ENCODE data around the gene LIPC. TPM values are rescaled to one million over a fixed set of nuclear protein-coding genes. Genes with fewer than 3 reads are reported as not detected.
A peak's percentile ranks its signal among the peaks of the same experiment; 100 is the strongest.

Gene LIPC
- total RNA-seq, 1 experiment from 2014 or later: not detected

GRCh38 chr15:58505581-58505980 is 73.8 kb downstream of the LIPC start:
- ChIA-PET CTCF (no interaction called here), RAD21 (ENCODE audit: low non-redundant PET in 1 of 2, low total read pairs in 2 of 2, uncharacterized antibody in 2 of 2, unreplicated experiment in 2 of 2) (no interaction called here), POLR2A (no interaction called here)
- H2AFZ ChIP-seq (ENCODE audit: low read depth, low read length, poor library complexity, severe bottlenecking): no peak overlapping the region
- H3K27ac ChIP-seq (ENCODE audit: low read depth, low read length): no peak overlapping the region
- no TSS peak for BruUV-seq (replicated peaks)
- peak; percentile 30; the same call in 1 of the 2 replicates for ATAC-seq
- no peaks in the 10 kb centered on the region for H4K20me1 ChIP-seq (ENCODE audit: insufficient read depth)
- H3K4me1 ChIP-seq (ENCODE audit: control insufficient read depth in 1 of 2, insufficient read depth in 2 of 2, low read length in 2 of 2): peaks cover 2 to 18% of the 10 kb centered on the region in 2 experiments; a peak in 2 of 4 replicates
- no peaks in the 10 kb centered on the region for H3K36me3 ChIP-seq (ENCODE audit: control insufficient read depth in 1 of 2, insufficient read depth in 2 of 2, low read length in 2 of 2)
- H3K9me2 ChIP-seq (ENCODE audit: insufficient read depth): no peaks in the 10 kb centered on the region
- no peak overlapping the region for H3K9ac ChIP-seq (ENCODE audit: low read length)
- no peak for DNase-seq (ENCODE audit: low read depth, low spot score)
- H3K4me3 ChIP-seq (replicated peaks in 1 of 2; ENCODE audit: low read depth in 1 of 2, low read length in 2 of 2): no peak overlapping the region
- TF ChIP-seq TCF7L2 (IDR thresholded peaks at IDR 0.05; ENCODE audit: borderline replicate concordance, extremely low read depth, insufficient read depth, insufficient read length) (no peak), SRF (IDR thresholded peaks at IDR 0.05; ENCODE audit: low read depth) (no peak), ELF1 (IDR thresholded peaks at IDR 0.05; ENCODE audit: borderline replicate concordance, low read depth) (no peak), FOSL1 (IDR thresholded peaks at IDR 0.05; ENCODE audit: low read depth) (no peak), SIN3A (IDR thresholded peaks at IDR 0.05; ENCODE audit: low read depth) (no peak), CBX3 (IDR thresholded peaks at IDR 0.05; ENCODE audit: low read depth) (no peak)
- H3K9me3 ChIP-seq (ENCODE audit: control insufficient read depth in 1 of 2, insufficient read depth in 1 of 2, low read depth in 1 of 2, low read length in 2 of 2): no peaks in the 10 kb centered on the region
- no peaks in the 10 kb centered on the region for H3K79me2 ChIP-seq (ENCODE audit: insufficient read depth, low read length)
- intact Hi-C loops (cut with micrococcal nuclease): no loop called here
- H3K4me2 ChIP-seq (ENCODE audit: low read length): peak overlapping the region; percentile 43
- no peaks in the 10 kb centered on the region for H3K27me3 ChIP-seq (ENCODE audit: insufficient read depth, low read length)

- no peak overlapping the region for H3K27ac ChIP-seq (ENCODE audit: low read depth, low read length)
- no peaks in the 10 kb centered on the region for H3K9me2 ChIP-seq (ENCODE audit: insufficient read depth)
- no peak for DNase-seq (ENCODE audit: low read depth, low spot score)
- H3K9ac ChIP-seq (ENCODE audit: low read length): no peak overlapping the region
- intact Hi-C loops (cut with micrococcal nuclease): no loop called here
- H3K4me2 ChIP-seq (ENCODE audit: low read length): peak overlapping the region; percentile 43
- ChIA-PET CTCF (no interaction called here), RAD21 (ENCODE audit: low non-redundant PET in 1 of 2, low total read pairs in 2 of 2, uncharacterized antibody in 2 of 2, unreplicated experiment in 2 of 2) (no interaction called here), POLR2A (no interaction called here)
- H3K9me3 ChIP-seq (ENCODE audit: control insufficient read depth in 1 of 2, insufficient read depth in 1 of 2, low read depth in 1 of 2, low read length in 2 of 2): no peaks in the 10 kb centered on the region
- no peaks in the 10 kb centered on the region for H3K79me2 ChIP-seq (ENCODE audit: insufficient read depth, low read length)
- H3K27me3 ChIP-seq (ENCODE audit: insufficient read depth, low read length): no peaks in the 10 kb centered on the region
- TF ChIP-seq EGR1 (IDR thresholded peaks at IDR 0.05; ENCODE audit: low read depth): no peak
- no peak for TF ChIP-seq ZNF274 (IDR thresholded peaks at IDR 0.05; ENCODE audit: low read depth, low read length)
- TF ChIP-seq CBX3 (IDR thresholded peaks at IDR 0.05; ENCODE audit: low read depth): no peak
- TF ChIP-seq SIN3A (IDR thresholded peaks at IDR 0.05; ENCODE audit: low read depth): no peak
- TF ChIP-seq SRF (IDR thresholded peaks at IDR 0.05; ENCODE audit: low read depth): no peak
- no peak for TF ChIP-seq ATF3 (IDR thresholded peaks at IDR 0.05)
- no peak for TF ChIP-seq ELF1 (IDR thresholded peaks at IDR 0.05; ENCODE audit: borderline replicate concordance, low read depth)
- no peak for TF ChIP-seq POLR2AphosphoS5 (IDR thresholded peaks at IDR 0.05; ENCODE audit: low read depth, low read length)
- ATAC-seq: peak; percentile 58
- no TSS peak for BruUV-seq (replicated peaks)
- H2AFZ ChIP-seq (ENCODE audit: low read depth, low read length, poor library complexity, severe bottlenecking): no peak overlapping the region
- no peaks in the 10 kb centered on the region for H3K36me3 ChIP-seq (ENCODE audit: control insufficient read depth in 1 of 2, insufficient read depth in 2 of 2, low read length in 2 of 2)
- no peaks in the 10 kb centered on the region for H4K20me1 ChIP-seq (ENCODE audit: insufficient read depth)
- peaks cover 2 to 18% of the 10 kb centered on the region in 2 experiments; a peak in 2 of 4 replicates for H3K4me1 ChIP-seq (ENCODE audit: control insufficient read depth in 1 of 2, insufficient read depth in 2 of 2, low read length in 2 of 2)
- H3K4me3 ChIP-seq (replicated peaks in 1 of 2; ENCODE audit: low read depth in 1 of 2, low read length in 2 of 2): no peak overlapping the region
These were observed 74.3 kb downstream of the LIPC start for GRCh38 chr15:58506064-58506490.
